ENCODE data around the gene ATP8B4.

DNA sequence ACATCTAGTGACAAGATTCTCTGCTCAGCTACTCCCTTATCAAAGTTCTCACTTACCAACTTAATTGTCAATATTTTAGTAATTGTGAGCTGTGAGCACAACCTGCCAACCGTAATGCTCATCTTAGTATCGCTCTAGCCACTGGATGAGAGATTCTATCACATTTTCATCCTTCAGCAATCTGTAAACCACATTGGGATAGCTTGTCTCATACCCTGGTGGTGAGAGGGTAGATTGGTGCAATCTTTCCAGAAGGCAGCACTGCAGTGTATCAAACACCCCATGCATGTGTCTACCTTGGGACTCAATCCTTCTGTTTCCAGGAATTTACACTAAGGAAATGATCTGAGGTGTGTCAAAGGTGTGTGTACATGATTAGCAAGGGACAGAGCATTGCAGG lies 18.9 kb upstream of the ATP8B4 start:
- TF ChIP-seq, protein P1, sequence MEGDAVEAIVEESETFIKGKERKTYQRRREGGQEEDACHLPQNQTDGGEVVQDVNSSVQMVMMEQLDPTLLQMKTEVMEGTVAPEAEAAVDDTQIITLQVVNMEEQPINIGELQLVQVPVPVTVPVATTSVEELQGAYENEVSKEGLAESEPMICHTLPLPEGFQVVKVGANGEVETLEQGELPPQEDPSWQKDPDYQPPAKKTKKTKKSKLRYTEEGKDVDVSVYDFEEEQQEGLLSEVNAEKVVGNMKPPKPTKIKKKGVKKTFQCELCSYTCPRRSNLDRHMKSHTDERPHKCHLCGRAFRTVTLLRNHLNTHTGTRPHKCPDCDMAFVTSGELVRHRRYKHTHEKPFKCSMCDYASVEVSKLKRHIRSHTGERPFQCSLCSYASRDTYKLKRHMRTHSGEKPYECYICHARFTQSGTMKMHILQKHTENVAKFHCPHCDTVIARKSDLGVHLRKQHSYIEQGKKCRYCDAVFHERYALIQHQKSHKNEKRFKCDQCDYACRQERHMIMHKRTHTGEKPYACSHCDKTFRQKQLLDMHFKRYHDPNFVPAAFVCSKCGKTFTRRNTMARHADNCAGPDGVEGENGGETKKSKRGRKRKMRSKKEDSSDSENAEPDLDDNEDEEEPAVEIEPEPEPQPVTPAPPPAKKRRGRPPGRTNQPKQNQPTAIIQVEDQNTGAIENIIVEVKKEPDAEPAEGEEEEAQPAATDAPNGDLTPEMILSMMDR (IDR thresholded peaks at IDR 0.05 in 8 of 11, conservative IDR thresholded peaks at IDR 0.05 in 3 of 11): no peak
- TF ChIP-seq POLR2A (IDR thresholded peaks at IDR 0.05): no peak

Data from spleen (tissue), 7 donors.